Neural progenitor cell (in vitro differentiated cells): ENCODE results near the gene C11orf58. TPM values are rescaled to one million over a fixed set of nuclear protein-coding genes. Genes with fewer than 3 reads are reported as not detected.

Source experiments
- DNase-seq: peaks from one replicate; pipeline ENCODE4 v3.0.0-alpha.2; 2016; ENCODE audit warnings: low spot score
- H2AFZ ChIP-seq: fragments of 200-600 bp; sonication (generic); replicated peaks from 2 replicates; pipeline ENCODE4 v1.6.1; 2016; ENCODE audit warnings: antibody characterized with exemption
- H3F3A ChIP-seq: fragments of 200-600 bp; sonication (generic); 2 replicates; pipeline ENCODE4 v1.6.1; 2016; ENCODE audit warnings: antibody characterized with exemption, low read depth
- H3K27ac ChIP-seq: fragments of 200-600 bp; sonication (generic); 2 replicates; pipeline ENCODE4 v1.5.1; 2016; ENCODE audit warnings: mild to moderate bottlenecking
- H3K27me3 ChIP-seq: fragments of 200-600 bp; sonication (generic); 2 replicates; pipeline ENCODE4 v1.6.1; 2016; ENCODE audit warnings: mild to moderate bottlenecking, moderate library complexity
- H3K36me3 ChIP-seq: fragments of 200-600 bp; sonication (generic); 2 replicates; pipeline ENCODE4 v1.5.1; 2016
- H3K4me1 ChIP-seq: fragments of 200-600 bp; sonication (generic); 2 replicates; pipeline ENCODE4 v1.6.1; 2016; ENCODE audit warnings: mixed run types
- H3K4me2 ChIP-seq: fragments of 200-600 bp; sonication (generic); 2 replicates; pipeline ENCODE4 v1.6.1; 2016
- H3K4me3 ChIP-seq: fragments of 200-600 bp; sonication (generic); 2 replicates; pipeline ENCODE4 v1.5.1; 2016
- H3K79me2 ChIP-seq: fragments of 200-600 bp; sonication (generic); 2 replicates; pipeline ENCODE4 v1.6.1; 2016; ENCODE audit warnings: low read depth
- H3K9ac ChIP-seq: fragments of 200-600 bp; sonication (generic); 2 replicates; pipeline ENCODE4 v1.6.1; 2016
- H3K9me3 ChIP-seq: fragments of 200-600 bp; sonication (generic); 2 replicates; pipeline ENCODE4 v1.5.1; 2016; ENCODE audit warnings: low read depth
- H4K20me1 ChIP-seq: fragments of 200-600 bp; sonication (generic); 2 replicates; pipeline ENCODE4 v1.6.1; 2016; ENCODE audit warnings: low read depth
- H3K27ac Mint-ChIP-seq: 3 replicates; pipeline ENCODE4 v1.8.0; 2021; ENCODE audit warnings: mixed read lengths
- H3K27me3 Mint-ChIP-seq: 2 replicates; pipeline ENCODE4 v1.8.0; 2022; ENCODE audit warnings: low read depth, mild to moderate bottlenecking, inconsistent platforms, moderate library complexity, mixed read lengths; ENCODE audit not compliant: insufficient read depth
- H3K36me3 Mint-ChIP-seq: 3 replicates; pipeline ENCODE4 v1.8.0; 2021; ENCODE audit warnings: mixed read lengths
- H3K4me1 Mint-ChIP-seq: 3 replicates; pipeline ENCODE4 v1.8.0; 2021; ENCODE audit warnings: mixed read lengths
- H3K4me3 Mint-ChIP-seq: 3 replicates; pipeline ENCODE4 v1.8.0; 2021; ENCODE audit warnings: mild to moderate bottlenecking, moderate library complexity, mixed read lengths
- H3K9me3 Mint-ChIP-seq: 3 replicates; pipeline ENCODE4 v1.8.0; 2020; ENCODE audit warnings: mixed read lengths
- EZH2 ChIP-seq: fragments of 200-600 bp; sonication (generic); IDR thresholded peaks from 2 replicates; pipeline ENCODE4 v1.6.1; 2017; ENCODE audit warnings: antibody characterized with exemption, mild to moderate bottlenecking, moderate library complexity
- EZH2phosphoT487 ChIP-seq: fragments of 200-600 bp; sonication (generic); IDR thresholded peaks from 2 replicates; pipeline ENCODE4 v1.6.1; 2017; ENCODE audit warnings: antibody characterized with exemption
- total RNA-seq: library from RNA; depleted of rRNA; stranded (reverse); fragments of >200 nt; gene quantifications from 2 replicates; pipeline ENCODE4 v1.2.3, GENCODE V29; 2015; ENCODE audit warnings: low replicate concordance
- TF ChIP-seq, protein P1 (sequence below): fragments of 200-600 bp; sonication (generic); IDR thresholded peaks from 2 replicates; pipeline ENCODE4 v1.5.1; 2017; ENCODE audit warnings: antibody characterized with exemption, mild to moderate bottlenecking

The C11orf58 gene
- total RNA-seq, 1 donor from 2014 or later = 320 TPM

DNA sequence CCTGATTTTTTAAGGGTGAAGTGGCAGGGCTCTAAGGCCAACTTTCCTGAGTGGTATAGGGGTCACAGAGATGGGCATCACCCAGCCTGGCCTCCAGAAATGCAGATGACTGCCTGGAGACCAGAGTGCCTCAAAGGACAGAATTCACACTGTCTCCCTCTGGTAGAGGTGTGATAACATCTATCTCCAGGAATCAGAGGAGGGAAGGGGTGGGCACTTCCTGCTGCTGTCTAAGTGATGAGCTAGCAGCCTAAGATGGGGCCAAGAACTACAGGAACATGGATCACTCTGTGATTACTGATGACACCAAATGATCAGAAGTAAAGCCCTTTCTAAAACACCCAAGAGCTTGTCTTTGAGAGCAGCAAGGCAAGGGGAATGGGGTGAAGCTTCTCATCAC lies 61.9 kb downstream of the C11orf58 start:
- no peak overlapping the region for H3K4me3 Mint-ChIP-seq

DNA sequence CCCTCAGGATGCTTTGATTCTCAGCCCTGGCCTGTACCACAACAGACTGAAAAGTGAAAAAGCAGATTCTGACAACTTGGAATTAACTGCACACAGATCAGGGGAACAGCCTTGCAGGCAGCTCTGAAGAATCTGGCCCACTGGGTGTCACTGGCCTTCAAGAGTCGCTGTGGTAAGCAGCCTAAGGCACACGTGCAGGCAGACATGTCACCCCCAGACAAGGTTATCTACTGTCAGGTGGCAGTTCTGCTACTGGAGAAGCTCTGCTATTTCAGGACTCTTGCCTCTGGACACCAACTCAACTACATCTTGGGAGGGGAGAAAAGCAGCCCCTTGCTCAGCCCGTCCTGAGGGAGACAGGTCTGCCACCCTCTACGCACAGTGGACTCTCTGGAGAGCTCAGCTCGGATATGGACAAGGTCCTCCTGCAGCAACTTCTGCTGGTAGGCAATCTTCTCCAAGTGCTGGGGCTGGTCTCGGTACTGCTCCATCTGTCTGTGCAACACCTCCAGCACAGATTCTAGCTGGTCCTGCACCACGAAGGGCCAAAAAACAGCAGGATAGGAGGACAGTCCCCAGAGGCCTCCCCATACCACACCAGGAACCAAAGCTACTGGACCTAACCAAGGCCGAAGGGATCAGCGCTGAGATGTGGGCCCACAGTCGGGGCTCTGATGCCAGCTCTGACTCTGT lies 63.0 kb downstream of the C11orf58 start:
- Mint-ChIP-seq H3K27me3 (no peaks in the 10 kb centered on the region), H3K4me1 (peaks cover 13% of the 10 kb centered on the region), H3K27ac (no peak overlapping the region), H3K9me3 (no peaks in the 10 kb centered on the region), H3K36me3 (peaks cover 5% of the 10 kb centered on the region), H3K4me3 (no peak overlapping the region)
- H3K4me1 ChIP-seq = peaks cover 11% of the 10 kb centered on the region
- no peaks in the 10 kb centered on the region for H3K9me3 ChIP-seq
- no peaks in the 10 kb centered on the region for H4K20me1 ChIP-seq
- no peak overlapping the region for H3K4me3 ChIP-seq
- no peak overlapping the region for H2AFZ ChIP-seq
- H3K4me2 ChIP-seq = no peak overlapping the region
- H3K36me3 ChIP-seq = no peaks in the 10 kb centered on the region
- no peak overlapping the region for H3K27ac ChIP-seq
- H3K9ac ChIP-seq = no peak overlapping the region
- H3F3A ChIP-seq = no peaks in the 10 kb centered on the region
- no peak for TF ChIP-seq EZH2phosphoT487
- H3K27me3 ChIP-seq = no peaks in the 10 kb centered on the region
- no peaks in the 10 kb centered on the region for H3K79me2 ChIP-seq
- DNase-seq = no peak

More for the DNA sequence above, 61.9 kb downstream of the C11orf58 start:
- no peaks in the 10 kb centered on the region for H3K27me3 Mint-ChIP-seq
- Histone ChIP-seq H3K27ac (no peak overlapping the region), H3K4me1 (peaks cover 11% of the 10 kb centered on the region), H4K20me1 (no peaks in the 10 kb centered on the region), H3K4me3 (no peak overlapping the region), H3K79me2 (no peaks in the 10 kb centered on the region), H3F3A (no peaks in the 10 kb centered on the region), H3K36me3 (no peaks in the 10 kb centered on the region), H3K9ac (no peak overlapping the region), H3K9me3 (no peaks in the 10 kb centered on the region), H2AFZ (no peak overlapping the region), H3K4me2 (no peak overlapping the region), H3K27me3 (no peaks in the 10 kb centered on the region)
- DNase-seq = no peak
- peaks cover 11% of the 10 kb centered on the region for H3K4me1 Mint-ChIP-seq
- H3K36me3 Mint-ChIP-seq = peaks cover 10% of the 10 kb centered on the region
- peak overlapping the region; percentile 33 for H3K27ac Mint-ChIP-seq
- no peaks in the 10 kb centered on the region for H3K9me3 Mint-ChIP-seq
- TF ChIP-seq, protein P1, sequence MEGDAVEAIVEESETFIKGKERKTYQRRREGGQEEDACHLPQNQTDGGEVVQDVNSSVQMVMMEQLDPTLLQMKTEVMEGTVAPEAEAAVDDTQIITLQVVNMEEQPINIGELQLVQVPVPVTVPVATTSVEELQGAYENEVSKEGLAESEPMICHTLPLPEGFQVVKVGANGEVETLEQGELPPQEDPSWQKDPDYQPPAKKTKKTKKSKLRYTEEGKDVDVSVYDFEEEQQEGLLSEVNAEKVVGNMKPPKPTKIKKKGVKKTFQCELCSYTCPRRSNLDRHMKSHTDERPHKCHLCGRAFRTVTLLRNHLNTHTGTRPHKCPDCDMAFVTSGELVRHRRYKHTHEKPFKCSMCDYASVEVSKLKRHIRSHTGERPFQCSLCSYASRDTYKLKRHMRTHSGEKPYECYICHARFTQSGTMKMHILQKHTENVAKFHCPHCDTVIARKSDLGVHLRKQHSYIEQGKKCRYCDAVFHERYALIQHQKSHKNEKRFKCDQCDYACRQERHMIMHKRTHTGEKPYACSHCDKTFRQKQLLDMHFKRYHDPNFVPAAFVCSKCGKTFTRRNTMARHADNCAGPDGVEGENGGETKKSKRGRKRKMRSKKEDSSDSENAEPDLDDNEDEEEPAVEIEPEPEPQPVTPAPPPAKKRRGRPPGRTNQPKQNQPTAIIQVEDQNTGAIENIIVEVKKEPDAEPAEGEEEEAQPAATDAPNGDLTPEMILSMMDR = no peak
- TF ChIP-seq EZH2 = no peak

DNA sequence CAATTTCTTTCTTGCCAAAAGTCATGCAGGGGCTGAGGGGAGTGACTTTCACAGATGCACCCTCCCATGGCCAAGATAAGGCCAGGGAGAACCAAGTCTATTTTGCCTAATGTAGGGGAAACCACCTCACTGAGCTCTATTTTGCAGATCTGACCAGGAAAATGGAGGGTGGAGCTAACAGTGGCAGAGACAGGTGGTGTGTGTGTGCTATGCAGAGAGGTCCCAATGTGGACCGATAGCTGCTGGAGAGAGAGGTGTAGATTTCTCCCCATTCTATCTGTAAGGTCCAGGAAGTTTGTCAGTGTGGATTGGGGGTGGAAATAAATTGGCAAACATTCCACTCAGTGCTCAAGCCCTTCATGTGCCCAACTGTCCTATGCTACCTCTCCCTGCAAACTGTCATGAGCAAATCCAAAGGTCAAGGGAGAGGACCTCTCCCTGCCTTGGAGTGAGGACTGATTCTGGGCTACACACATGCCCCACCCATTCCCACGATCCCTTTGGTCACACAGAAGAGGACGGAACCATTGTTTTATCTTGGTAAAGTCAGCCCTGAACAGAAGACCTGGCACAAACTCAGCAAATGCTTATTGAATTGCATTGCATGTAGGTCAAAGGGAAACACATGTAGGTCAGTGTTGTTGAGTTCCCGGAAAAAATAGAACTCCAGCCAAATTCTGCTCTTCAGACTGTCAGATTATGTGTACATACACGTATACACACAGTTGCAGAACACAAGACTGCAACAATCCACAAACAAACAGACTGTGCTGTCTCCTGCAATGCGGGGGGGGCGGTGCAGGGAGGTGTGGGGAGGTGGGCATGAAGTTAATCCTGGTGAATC lies 65.9 kb downstream of the C11orf58 start:
- no peak overlapping the region for H3K4me3 Mint-ChIP-seq
- Histone ChIP-seq H3K79me2 (no peaks in the 10 kb centered on the region), H3K27me3 (no peaks in the 10 kb centered on the region), H3K36me3 (no peaks in the 10 kb centered on the region), H3K9me3 (no peaks in the 10 kb centered on the region), H3F3A (no peaks in the 10 kb centered on the region), H3K27ac (no peak overlapping the region), H4K20me1 (no peaks in the 10 kb centered on the region), H2AFZ (no peak overlapping the region), H3K4me1 (peaks cover 11% of the 10 kb centered on the region), H3K9ac (no peak overlapping the region), H3K4me2 (no peak overlapping the region), H3K4me3 (no peak overlapping the region)
- TF ChIP-seq EZH2 (no peak), EZH2phosphoT487 (no peak)
- TF ChIP-seq, protein P1 = no peak
- DNase-seq = no peak
- H3K4me1 Mint-ChIP-seq = peaks cover 18% of the 10 kb centered on the region
- H3K36me3 Mint-ChIP-seq = peaks cover 12% of the 10 kb centered on the region
- H3K27me3 Mint-ChIP-seq = no peaks in the 10 kb centered on the region
- H3K27ac Mint-ChIP-seq = no peak overlapping the region
- no peaks in the 10 kb centered on the region for H3K9me3 Mint-ChIP-seq

DNA sequence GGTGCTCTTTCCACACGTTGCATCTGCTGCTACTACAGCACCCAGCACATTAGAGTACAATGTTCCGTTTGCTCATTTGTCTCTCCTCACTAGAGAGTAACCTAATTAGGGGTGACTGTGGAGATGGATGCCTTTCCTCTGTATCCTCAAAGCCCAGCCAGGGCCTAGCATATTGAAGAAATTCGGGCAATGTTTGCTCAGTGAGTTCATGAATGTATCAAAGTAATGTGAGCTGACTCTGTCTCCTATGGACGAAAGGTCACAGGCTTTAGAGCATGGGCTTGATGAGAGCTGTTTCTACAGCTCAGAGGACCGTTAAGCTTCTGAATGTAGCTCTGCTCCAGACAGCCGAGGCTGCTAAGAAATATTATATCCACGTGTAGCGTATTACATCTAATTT lies 67.5 kb downstream of the C11orf58 start:
- no peaks in the 10 kb centered on the region for H3F3A ChIP-seq
- DNase-seq = no peak
- no peak overlapping the region for H2AFZ ChIP-seq
- no peak overlapping the region for H3K27ac ChIP-seq
- H3K27me3 Mint-ChIP-seq = peaks cover 2% of the 10 kb centered on the region
- H3K4me1 ChIP-seq = peaks cover 13% of the 10 kb centered on the region
- H3K79me2 ChIP-seq = no peaks in the 10 kb centered on the region
- peaks cover 13% of the 10 kb centered on the region for H3K4me1 Mint-ChIP-seq
- H3K4me2 ChIP-seq = no peak overlapping the region
- peak overlapping the region; percentile 36 for H3K27ac Mint-ChIP-seq
- H3K36me3 Mint-ChIP-seq = peaks cover 9% of the 10 kb centered on the region
- H3K9ac ChIP-seq = no peak overlapping the region
- no peaks in the 10 kb centered on the region for H3K9me3 ChIP-seq
- no peak for TF ChIP-seq EZH2
- TF ChIP-seq EZH2phosphoT487 = no peak
- TF ChIP-seq, protein P1 = no peak
- no peaks in the 10 kb centered on the region for H4K20me1 ChIP-seq
- H3K36me3 ChIP-seq = no peaks in the 10 kb centered on the region
- no peak overlapping the region for H3K4me3 ChIP-seq
- no peaks in the 10 kb centered on the region for H3K27me3 ChIP-seq
- H3K4me3 Mint-ChIP-seq = no peak overlapping the region
- H3K9me3 Mint-ChIP-seq = no peaks in the 10 kb centered on the region
